ENCODE data around the gene DENND1A.

DENND1A gene

DNA sequence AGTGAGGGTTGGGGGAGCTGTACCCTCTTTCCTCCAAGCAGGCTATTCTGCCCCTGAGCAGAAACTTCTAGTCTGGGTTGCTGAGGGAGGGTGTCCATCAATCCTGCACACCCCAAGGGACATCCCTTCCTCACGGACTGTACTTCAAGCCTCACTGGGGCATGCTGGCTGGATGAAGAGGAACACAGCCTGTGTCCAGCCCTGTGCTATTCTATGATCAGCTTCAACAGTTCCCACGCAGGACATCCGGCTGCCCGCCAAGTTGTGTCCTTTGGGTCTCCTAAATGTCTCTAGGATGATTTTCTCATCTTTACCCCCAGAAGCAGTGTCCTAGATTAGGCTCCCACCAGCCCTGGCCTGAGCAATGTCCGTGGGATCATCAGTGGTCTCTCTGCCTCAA is 505.8 kb downstream of the DENND1A start:
- H3K36me3 Mint-ChIP-seq: peaks cover 49% of the 10 kb centered on the region
- H3K4me1 Mint-ChIP-seq: peaks cover 30% of the 10 kb centered on the region
- H3K9me3 Mint-ChIP-seq: no peaks in the 10 kb centered on the region
- H3K27ac Mint-ChIP-seq: no peak overlapping the region
- H3K27me3 Mint-ChIP-seq: no peaks in the 10 kb centered on the region
- H3K4me3 Mint-ChIP-seq: no peak overlapping the region
- no peak for ATAC-seq

- ATAC-seq: no peak
- Mint-ChIP-seq H3K27ac (no peak overlapping the region), H3K4me3 (no peak overlapping the region), H3K9me3 (no peaks in the 10 kb centered on the region), H3K36me3 (peaks cover 49% of the 10 kb centered on the region), H3K4me1 (peaks cover 23% of the 10 kb centered on the region), H3K27me3 (no peaks in the 10 kb centered on the region)
These were observed 506.6 kb downstream of the DENND1A start for GRCh38 chr9:123423311-123423640.

- H3K9me3 Mint-ChIP-seq: no peaks in the 10 kb centered on the region
- no peak overlapping the region for H3K4me3 Mint-ChIP-seq
- H3K4me1 Mint-ChIP-seq: peaks cover 23% of the 10 kb centered on the region
- ATAC-seq: no peak
- H3K27me3 Mint-ChIP-seq: no peaks in the 10 kb centered on the region
- H3K36me3 Mint-ChIP-seq: peaks cover 46% of the 10 kb centered on the region
- no peak overlapping the region for H3K27ac Mint-ChIP-seq
These were observed 507.2 kb downstream of the DENND1A start for GRCh38 chr9:123422635-123423310.

- H3K9me3 Mint-ChIP-seq: no peaks in the 10 kb centered on the region
- no peaks in the 10 kb centered on the region for H3K27me3 Mint-ChIP-seq
- no peak for ATAC-seq
- no peak overlapping the region for H3K27ac Mint-ChIP-seq
- H3K4me1 Mint-ChIP-seq: peaks cover 15% of the 10 kb centered on the region
- peaks cover 41% of the 10 kb centered on the region for H3K36me3 Mint-ChIP-seq
- H3K4me3 Mint-ChIP-seq: no peak overlapping the region
These were observed 508.0 kb downstream of the DENND1A start for GRCh38 chr9:123421801-123422455.

DNA sequence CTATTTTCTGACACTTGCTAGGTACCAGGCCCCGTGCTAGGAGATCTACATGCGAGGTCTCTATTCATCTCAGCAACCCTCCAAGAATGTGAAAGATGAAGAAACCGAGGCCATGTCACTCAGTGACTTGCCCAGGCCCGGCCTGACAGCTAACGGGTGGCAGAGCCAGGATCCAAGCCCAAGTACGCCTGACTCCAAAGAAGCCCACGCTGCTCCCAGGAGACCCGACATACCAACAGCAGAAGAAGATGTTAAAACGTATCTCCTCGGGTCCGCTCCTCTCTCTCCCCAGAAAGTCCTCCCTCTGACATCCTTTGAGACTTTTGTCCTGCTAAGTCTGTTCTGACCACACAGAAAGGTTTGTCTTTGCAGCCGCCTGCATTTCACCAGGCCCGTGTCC is 508.7 kb downstream of the DENND1A start:
- peaks cover 8% of the 10 kb centered on the region for H3K4me1 Mint-ChIP-seq
- no peak overlapping the region for H3K4me3 Mint-ChIP-seq
- H3K36me3 Mint-ChIP-seq: peaks cover 46% of the 10 kb centered on the region
- no peaks in the 10 kb centered on the region for H3K27me3 Mint-ChIP-seq
- H3K9me3 Mint-ChIP-seq: no peaks in the 10 kb centered on the region
- H3K27ac Mint-ChIP-seq: no peak overlapping the region
- no peak for ATAC-seq

- Mint-ChIP-seq H3K4me3 (no peak overlapping the region), H3K36me3 (peaks cover 48% of the 10 kb centered on the region), H3K27ac (no peak overlapping the region), H3K27me3 (no peaks in the 10 kb centered on the region), H3K4me1 (peaks cover 2% of the 10 kb centered on the region), H3K9me3 (no peaks in the 10 kb centered on the region)
- no peak for ATAC-seq
These were observed 509.3 kb downstream of the DENND1A start for GRCh38 chr9:123420592-123421111.

DNA sequence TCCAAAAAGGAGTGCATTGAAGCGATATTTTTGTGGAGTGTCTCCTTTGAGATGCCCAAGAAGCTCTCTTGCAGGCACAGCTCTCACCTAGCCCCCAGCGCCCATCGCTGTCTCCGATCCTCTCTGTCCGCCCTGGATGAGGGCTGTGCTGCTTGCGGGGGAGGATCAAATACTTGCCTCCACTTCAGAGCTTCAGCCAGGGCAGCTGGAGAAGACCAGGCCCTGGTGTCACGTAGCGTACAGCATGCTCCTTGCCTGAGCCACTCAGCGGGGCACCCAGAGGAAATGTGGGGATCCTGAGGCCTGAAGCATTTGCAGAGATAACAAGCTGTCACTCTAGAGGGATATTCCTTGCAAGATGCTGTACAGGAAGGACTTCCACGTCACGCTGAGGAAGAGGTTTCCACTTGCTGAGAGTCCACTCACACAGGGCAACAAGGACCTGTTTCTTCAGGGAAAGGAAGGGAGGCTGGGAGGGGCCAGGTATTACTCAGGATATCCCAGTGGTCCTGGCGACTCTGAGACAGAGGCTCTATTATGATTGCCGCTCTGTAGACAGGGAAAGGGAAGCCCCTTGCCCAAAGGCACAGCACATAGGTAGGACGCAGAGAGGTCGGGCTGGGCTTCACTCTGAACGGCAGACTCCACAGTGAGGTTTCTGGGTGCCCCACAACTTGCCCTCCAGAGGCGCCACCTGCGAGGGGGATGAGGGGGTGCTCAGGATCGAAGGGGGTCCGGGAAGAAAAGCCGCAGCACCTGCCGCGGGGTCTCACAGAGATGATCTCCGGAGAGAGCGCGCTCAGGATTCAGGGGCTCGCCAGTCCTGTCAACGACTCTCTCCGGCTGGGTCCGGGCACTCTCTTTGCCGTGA is 510.0 kb downstream of the DENND1A start:
- Mint-ChIP-seq H3K9me3 (no peaks in the 10 kb centered on the region), H3K27me3 (no peaks in the 10 kb centered on the region), H3K36me3 (peaks cover 51% of the 10 kb centered on the region), H3K4me3 (no peak overlapping the region), H3K4me1 (no peaks in the 10 kb centered on the region), H3K27ac (no peak overlapping the region)
- ATAC-seq: no peak

DNA sequence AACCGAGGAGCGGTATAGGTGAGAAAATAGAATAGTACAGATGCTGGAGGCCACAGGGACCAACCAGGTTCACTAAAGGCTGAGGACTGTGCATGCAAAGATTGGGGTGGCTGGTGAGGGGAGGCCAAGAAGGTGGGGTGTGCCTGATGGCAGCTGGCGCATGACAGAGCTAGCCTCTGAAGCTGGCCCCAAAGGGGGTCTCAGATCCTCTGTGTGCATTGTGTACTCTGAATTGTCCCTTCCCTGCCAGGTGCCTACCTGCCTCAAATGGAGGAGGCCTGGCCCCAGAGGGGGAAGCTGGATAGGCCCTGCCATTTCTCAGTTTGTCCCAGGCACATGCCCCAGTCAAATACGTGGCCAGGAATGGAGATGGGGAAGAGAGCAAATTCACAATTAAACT is 510.8 kb downstream of the DENND1A start:
- no peaks in the 10 kb centered on the region for H3K4me1 Mint-ChIP-seq
- ATAC-seq: no peak
- no peaks in the 10 kb centered on the region for H3K9me3 Mint-ChIP-seq
- H3K27me3 Mint-ChIP-seq: no peaks in the 10 kb centered on the region
- H3K27ac Mint-ChIP-seq: no peak overlapping the region
- H3K4me3 Mint-ChIP-seq: no peak overlapping the region
- peaks cover 46% of the 10 kb centered on the region for H3K36me3 Mint-ChIP-seq

DNA sequence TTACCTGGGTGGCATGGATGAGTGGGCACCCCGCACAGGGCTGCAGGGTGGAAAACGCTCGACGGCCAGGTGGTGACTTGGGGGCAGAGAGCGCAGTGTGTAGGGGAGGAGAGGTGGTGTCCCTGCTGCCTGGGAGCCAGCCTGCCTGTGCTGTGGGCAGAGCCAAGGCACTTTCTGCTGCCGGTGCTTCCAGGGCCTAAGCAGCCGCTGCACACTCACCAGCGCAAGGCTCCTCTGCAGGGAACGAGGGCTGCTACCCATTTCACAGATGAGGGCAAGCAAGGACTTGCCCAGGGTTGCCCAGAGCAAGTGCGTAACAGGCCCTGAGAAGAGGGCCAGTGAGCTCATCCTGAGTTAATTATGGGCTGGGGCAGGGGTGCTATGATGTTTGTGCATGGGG is 511.4 kb downstream of the DENND1A start:
- H3K36me3 Mint-ChIP-seq: peaks cover 41% of the 10 kb centered on the region

DNA sequence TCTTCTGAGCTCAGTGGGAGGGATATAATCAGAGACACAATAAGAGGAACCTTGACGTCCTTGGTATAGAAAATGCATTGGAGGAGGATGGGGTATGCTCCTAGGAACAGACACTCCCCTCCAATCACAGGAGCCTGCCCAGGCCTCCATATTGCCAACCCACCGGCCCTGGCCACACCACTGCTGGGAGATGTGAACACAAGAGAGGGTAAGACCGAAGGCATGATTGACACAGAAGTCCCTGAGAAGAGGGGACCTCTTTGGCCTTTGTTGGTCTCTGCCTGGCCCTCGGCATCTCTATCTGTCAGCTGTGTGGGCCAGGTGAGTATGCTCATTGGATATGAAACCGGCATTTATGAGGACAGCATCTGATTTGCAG is 511.9 kb downstream of the DENND1A start:
- no peaks in the 10 kb centered on the region for H3K27me3 Mint-ChIP-seq
- H3K4me1 Mint-ChIP-seq: no peaks in the 10 kb centered on the region
- H3K36me3 Mint-ChIP-seq: peaks cover 41% of the 10 kb centered on the region
- H3K9me3 Mint-ChIP-seq: no peaks in the 10 kb centered on the region
- H3K4me3 Mint-ChIP-seq: no peak overlapping the region
- no peak for ATAC-seq
- no peak overlapping the region for H3K27ac Mint-ChIP-seq

More for the DNA sequence above, 511.4 kb downstream of the DENND1A start:
- H3K9me3 Mint-ChIP-seq: no peaks in the 10 kb centered on the region
- ATAC-seq: no peak
- H3K4me3 Mint-ChIP-seq: no peak overlapping the region
- H3K4me1 Mint-ChIP-seq: no peaks in the 10 kb centered on the region
- H3K27ac Mint-ChIP-seq: no peak overlapping the region
- no peaks in the 10 kb centered on the region for H3K27me3 Mint-ChIP-seq

GRCh38 chr9:123417289-123418051 is 512.5 kb downstream of the DENND1A start:
- no peak overlapping the region for H3K4me3 Mint-ChIP-seq
- no peaks in the 10 kb centered on the region for H3K9me3 Mint-ChIP-seq
- H3K36me3 Mint-ChIP-seq: peaks cover 41% of the 10 kb centered on the region
- no peaks in the 10 kb centered on the region for H3K27me3 Mint-ChIP-seq
- no peak overlapping the region for H3K27ac Mint-ChIP-seq
- no peak for ATAC-seq
- H3K4me1 Mint-ChIP-seq: no peaks in the 10 kb centered on the region

GRCh38 chr9:123416176-123416575 is 513.8 kb downstream of the DENND1A start:
- Mint-ChIP-seq H3K4me1 (no peaks in the 10 kb centered on the region), H3K4me3 (no peak overlapping the region), H3K27ac (no peak overlapping the region), H3K9me3 (no peaks in the 10 kb centered on the region), H3K36me3 (peaks cover 35% of the 10 kb centered on the region), H3K27me3 (no peaks in the 10 kb centered on the region)
- no peak for ATAC-seq

DNA sequence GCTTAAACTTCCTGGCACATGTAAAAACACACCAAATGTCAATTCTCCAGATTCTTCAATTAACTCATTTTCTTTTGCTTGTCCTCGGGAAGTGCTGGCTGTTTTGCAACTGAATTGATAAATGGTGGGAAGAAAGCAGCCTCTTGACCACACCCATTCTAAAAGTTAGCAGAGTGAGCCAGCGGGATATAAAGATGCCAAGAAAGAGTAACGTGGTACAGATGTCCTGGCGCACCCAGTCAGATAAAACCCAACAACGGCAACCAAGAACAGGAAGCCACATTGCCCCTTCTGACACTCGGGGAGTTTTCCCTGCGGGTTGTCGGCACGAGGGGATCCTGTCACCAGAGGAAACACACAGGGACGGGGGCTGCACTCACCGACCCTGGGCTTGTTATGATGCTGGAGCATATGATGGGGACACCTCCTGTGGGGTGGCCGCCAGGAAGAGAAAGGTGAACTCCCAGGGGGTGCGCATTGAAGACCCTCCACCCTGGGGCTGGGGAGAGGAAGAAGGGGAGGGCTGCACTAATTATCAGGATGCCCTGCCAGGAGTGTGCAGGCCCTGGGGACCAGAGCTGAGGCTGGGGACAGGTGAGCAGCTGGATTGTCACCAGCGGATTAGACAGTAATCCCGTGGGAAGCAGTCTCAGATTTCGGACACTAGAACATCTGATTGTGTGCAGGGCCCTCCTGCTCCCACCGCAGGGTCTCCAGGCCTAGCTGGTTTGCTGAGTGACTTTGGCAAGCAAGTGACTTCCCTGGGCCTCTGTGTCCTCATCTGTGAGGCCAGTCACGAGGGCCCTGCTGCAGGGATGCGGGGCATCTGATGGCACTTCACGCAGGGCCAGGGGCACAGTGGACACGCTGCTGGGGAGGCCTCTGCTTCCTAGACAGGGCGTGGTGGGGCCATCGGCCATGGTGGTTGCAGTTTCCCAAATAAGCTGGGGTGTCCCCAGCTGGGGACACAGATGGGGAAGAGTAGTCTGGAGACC is 514.7 kb downstream of the DENND1A start:
- no peak overlapping the region for H3K4me3 Mint-ChIP-seq
- H3K4me1 Mint-ChIP-seq: no peaks in the 10 kb centered on the region
- no peaks in the 10 kb centered on the region for H3K9me3 Mint-ChIP-seq
- ATAC-seq: no peak
- no peaks in the 10 kb centered on the region for H3K27me3 Mint-ChIP-seq
- H3K27ac Mint-ChIP-seq: no peak overlapping the region
- H3K36me3 Mint-ChIP-seq: peaks cover 34% of the 10 kb centered on the region

DNA sequence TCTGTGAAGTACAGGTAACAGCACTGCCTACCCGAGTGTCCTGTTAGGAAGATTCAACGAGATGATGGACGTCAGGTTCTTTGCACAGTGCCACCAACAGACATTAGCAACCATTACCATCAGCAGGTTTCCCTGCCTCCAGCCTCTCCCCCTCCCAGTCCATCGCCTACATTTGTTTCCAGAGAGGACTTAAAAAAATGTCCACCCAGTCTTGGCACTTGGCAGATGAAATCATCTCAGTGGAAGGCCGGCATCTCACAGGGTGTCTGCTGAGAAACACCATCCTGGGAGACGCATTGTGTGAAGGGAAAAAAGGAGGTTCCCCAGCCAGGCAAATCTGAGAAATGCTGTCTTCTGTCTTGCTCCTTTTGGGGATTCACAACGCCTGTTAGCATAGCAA is 515.7 kb downstream of the DENND1A start:
- no peaks in the 10 kb centered on the region for H3K4me1 Mint-ChIP-seq
- no peak overlapping the region for H3K4me3 Mint-ChIP-seq
- no peak overlapping the region for H3K27ac Mint-ChIP-seq
- no peaks in the 10 kb centered on the region for H3K27me3 Mint-ChIP-seq
- H3K36me3 Mint-ChIP-seq: peaks cover 27% of the 10 kb centered on the region
- no peak for ATAC-seq
- H3K9me3 Mint-ChIP-seq: no peaks in the 10 kb centered on the region
